PC-9 (cell line): Measurements from ENCODE around the gene CASQ1. TPM values are rescaled to one million over a fixed set of nuclear protein-coding genes. Genes with fewer than 3 reads are reported as not detected.

Experiments
- BruUV-seq: library from RNA; stranded (reverse); fragments of 400-500 nt; replicated peaks from 2 replicates; lab custom pipeline; 2021; lab: Mats Ljungman, UMichigan
- CTCF ChIA-PET: fragments of 300-600 bp; sonication (Branson Sonifier 250); formaldehyde crosslinking; loops from one replicate; lab custom pipeline; 2022; ENCODE audit warnings: antibody characterized with exemption; lab: Charles Lee
- POLR2A ChIA-PET: fragments of 300-600 bp; sonication (Branson Sonifier 250); formaldehyde crosslinking; loops from one replicate; lab custom pipeline; 2022; ENCODE audit warnings: antibody characterized with exemption; ENCODE audit not compliant: unreplicated experiment; lab: Charles Lee
- DNase-seq, 2 experiments: peaks; one replicate each; pipeline versions ENCODE4 v3.0.0 to v3.0.0-alpha.2; 2015 to 2022; ENCODE audit warnings: mixed read lengths in 1 of 2
- H2AFZ ChIP-seq: fragments of 200-600 bp; sonication (generic); 2 replicates; pipeline ENCODE4 v1.8.1; 2017; ENCODE audit warnings: antibody characterized with exemption
- H3F3A ChIP-seq: fragments of 200-600 bp; sonication (generic); 2 replicates; pipeline ENCODE4 v1.8.1; 2017; ENCODE audit warnings: antibody characterized with exemption, mild to moderate bottlenecking, low read depth; ENCODE audit not compliant: insufficient read depth
- H3K27ac ChIP-seq: fragments of 200-600 bp; sonication (generic); 2 replicates; pipeline ENCODE4 v1.6.1; 2016; ENCODE audit warnings: mixed run types
- H3K27me3 ChIP-seq: fragments of 200-600 bp; sonication (generic); 2 replicates; pipeline ENCODE4 v1.6.1; 2016; ENCODE audit warnings: low read depth, mixed run types; ENCODE audit not compliant: insufficient read depth
- H3K36me3 ChIP-seq: fragments of 200-600 bp; sonication (generic); 2 replicates; pipeline ENCODE4 v1.6.1; 2016; ENCODE audit warnings: low read depth, mixed run types
- H3K4me1 ChIP-seq: fragments of 200-600 bp; sonication (generic); replicated peaks from 2 replicates; pipeline ENCODE4 v1.6.1; 2016; ENCODE audit warnings: mixed run types; ENCODE audit not compliant: insufficient read depth
- H3K4me2 ChIP-seq: fragments of 200-600 bp; sonication (generic); 2 replicates; pipeline ENCODE4 v1.6.1; 2017; ENCODE audit warnings: mixed run types
- H3K4me3 ChIP-seq: fragments of 200-600 bp; sonication (generic); 2 replicates; pipeline ENCODE4 v1.6.1; 2016; ENCODE audit warnings: mixed run types
- H3K79me2 ChIP-seq: fragments of 200-600 bp; sonication (generic); 2 replicates; pipeline ENCODE4 v1.6.1; 2017; ENCODE audit warnings: low read depth, mixed run types
- H3K9me2 ChIP-seq: fragments of 200-600 bp; sonication (generic); 2 replicates; pipeline ENCODE4 v1.8.1; 2017; ENCODE audit warnings: mild to moderate bottlenecking; ENCODE audit not compliant: insufficient read depth
- H3K9me3 ChIP-seq: fragments of 200-600 bp; sonication (generic); 2 replicates; pipeline ENCODE4 v1.8.1; 2016; ENCODE audit warnings: low read depth; ENCODE audit not compliant: insufficient read depth
- H4K20me1 ChIP-seq: fragments of 200-600 bp; sonication (generic); 2 replicates; pipeline ENCODE4 v1.8.1; 2017; ENCODE audit not compliant: insufficient read depth
- CTCF ChIP-seq: fragments of 200-600 bp; sonication (generic); conservative IDR thresholded peaks from 2 replicates; pipeline ENCODE4 v1.6.1; 2017; ENCODE audit warnings: mixed run types, antibody characterized with exemption, mild to moderate bottlenecking, moderate library complexity
- EZH2 ChIP-seq: fragments of 200-600 bp; sonication (generic); IDR thresholded peaks from 2 replicates; pipeline ENCODE4 v1.8.0; 2017; ENCODE audit warnings: antibody characterized with exemption, low read depth
- intact Hi-C: fragments of 100-400 bp; cut with micrococcal nuclease; formaldehyde crosslinking; loops from one replicate; pipeline ENCODE4 v1.10.0; 2022; ENCODE audit not compliant: unreplicated experiment
- total RNA-seq: library from RNA; stranded (reverse); gene quantifications from 2 replicates; pipeline ENCODE4 v1.2.3, GENCODE V29; 2021

CASQ1 gene
- total RNA-seq, 1 experiment from 2014 or later: not detected

- H3K4me2 ChIP-seq: no peak overlapping the region
- peaks cover 49% of the 10 kb centered on the region for H4K20me1 ChIP-seq
- H3F3A ChIP-seq: no peaks in the 10 kb centered on the region
- intact Hi-C loops: no loop called here
- CTCF ChIA-PET: no interaction called here
- H3K36me3 ChIP-seq: peaks cover 5% of the 10 kb centered on the region
- H3K27me3 ChIP-seq: no peaks in the 10 kb centered on the region
- TF ChIP-seq CTCF (no peak), EZH2 (no peak)
- H3K79me2 ChIP-seq: peaks cover 47% of the 10 kb centered on the region
- no peaks in the 10 kb centered on the region for H3K4me1 ChIP-seq
- H3K9me3 ChIP-seq: no peaks in the 10 kb centered on the region
- POLR2A ChIA-PET: no interaction called here
- no peak overlapping the region for H2AFZ ChIP-seq
- no peak overlapping the region for H3K27ac ChIP-seq
- BruUV-seq: no TSS peak
- H3K9me2 ChIP-seq: no peaks in the 10 kb centered on the region
- no peak overlapping the region for H3K4me3 ChIP-seq
- DNase-seq: no peak
These were observed 53.8 kb downstream of the CASQ1 start for GRCh38 chr1:160244209-160244608.

GRCh38 chr1:160245434-160245833, 55.1 kb downstream of the CASQ1 start:
- POLR2A ChIA-PET: no interaction called here
- intact Hi-C loops: no loop called here
- Histone ChIP-seq H3K27me3 (no peaks in the 10 kb centered on the region), H3K36me3 (0 out of 2 replicates have a peak, but pooled peaks cover under 1% of the 10 kb centered on the region), H3K4me2 (no peak overlapping the region), H3K9me3 (no peaks in the 10 kb centered on the region), H3K4me3 (no peak overlapping the region), H4K20me1 (peaks cover 50% of the 10 kb centered on the region), H3K4me1 (no peaks in the 10 kb centered on the region), H3K27ac (no peak overlapping the region), H3F3A (no peaks in the 10 kb centered on the region), H2AFZ (no peak overlapping the region), H3K9me2 (no peaks in the 10 kb centered on the region), H3K79me2 (peaks cover 50% of the 10 kb centered on the region)
- TF ChIP-seq EZH2 (no peak), CTCF (no peak)
- BruUV-seq: no TSS peak
- CTCF ChIA-PET: no interaction called here
- no peak for DNase-seq

GRCh38 chr1:160247053-160247452, 56.7 kb downstream of the CASQ1 start:
- POLR2A ChIA-PET: no interaction called here
- 0 out of 2 replicates have a peak, but pooled peaks cover 8% of the 10 kb centered on the region for H3K36me3 ChIP-seq
- no peaks in the 10 kb centered on the region for H3K4me1 ChIP-seq
- no TSS peak for BruUV-seq
- H4K20me1 ChIP-seq: peaks cover 59% of the 10 kb centered on the region
- no peak overlapping the region for H3K4me3 ChIP-seq
- peaks cover 64% of the 10 kb centered on the region for H3K79me2 ChIP-seq
- H2AFZ ChIP-seq: no peak overlapping the region
- no peak overlapping the region for H3K4me2 ChIP-seq
- no peak for TF ChIP-seq CTCF
- TF ChIP-seq EZH2: no peak
- H3K27ac ChIP-seq: no peak overlapping the region
- no peaks in the 10 kb centered on the region for H3K27me3 ChIP-seq
- intact Hi-C loops: no loop called here
- H3K9me3 ChIP-seq: no peaks in the 10 kb centered on the region
- H3F3A ChIP-seq: no peaks in the 10 kb centered on the region; the same call in 1 of the 2 replicates
- H3K9me2 ChIP-seq: no peaks in the 10 kb centered on the region
- CTCF ChIA-PET: no interaction called here
- no peak for DNase-seq
